Esophagus muscularis mucosa (tissue), 4 donors: ENCODE measurements around the gene ACVR1B. TPM values are rescaled to one million over a fixed set of nuclear protein-coding genes. Genes with fewer than 3 reads are reported as not detected.

Source experiments
- DNase-seq: peaks from one replicate; pipeline ENCODE4 v3.0.0-alpha.2; 2017; ENCODE audit errors: extremely low spot score
- H3K27ac ChIP-seq, 4 donors: fragments of 200-600 bp; sonication (generic); replicated peaks in 1 of 4; 1 replicate in 3 of 4; 2 replicates in 1 of 4; pipeline ENCODE4 v1.5.1; 2016 to 2019; ENCODE audit warnings: mild to moderate bottlenecking in 1 of 4
- H3K27me3 ChIP-seq, 4 donors: fragments of 200-600 bp; sonication (generic); one replicate each; pipeline versions ENCODE4 v1.5.1 to v1.6.0; 2016 to 2019
- H3K36me3 ChIP-seq, 4 donors: fragments of 200-600 bp; sonication (generic); one replicate each; pipeline ENCODE4 v1.5.1; 2016 to 2019
- H3K4me1 ChIP-seq, 4 donors: fragments of 200-600 bp; sonication (generic); one replicate each; pipeline ENCODE4 v1.5.1; 2016 to 2019
- H3K4me3 ChIP-seq, 4 donors: fragments of 200-600 bp; sonication (generic); 1 replicate in 2 of 4; 2 replicates in 2 of 4; pipeline ENCODE4 v1.5.1; 2016 to 2019; ENCODE audit warnings: mild to moderate bottlenecking in 4 of 4, moderate library complexity in 1 of 4
- H3K9me3 ChIP-seq, 4 donors: fragments of 200-600 bp; sonication (generic); 1 replicate in 3 of 4; 2 replicates in 1 of 4; pipeline ENCODE4 v1.5.1; 2016 to 2019
- CTCF ChIP-seq, 3 experiments: fragments of 200-600 bp in 2 of 3; fragments of 450-650 bp in 1 of 3; sonication (generic) in 2 of 3; IDR thresholded peaks; one replicate each; pipeline ENCODE4 v1.5.1; 2017 to 2019; ENCODE audit warnings: antibody characterized with exemption in 3 of 3, mild to moderate bottlenecking in 2 of 3, moderate library complexity in 1 of 3
- EP300 ChIP-seq: sonication (generic); formaldehyde crosslinking; IDR thresholded peaks from one replicate; pipeline ENCODE4 v1.6.1; 2017; ENCODE audit warnings: antibody characterized with exemption
- POLR2A ChIP-seq: fragments of 450-650 bp; IDR thresholded peaks from one replicate; pipeline ENCODE4 v1.6.1; 2017; ENCODE audit warnings: antibody characterized with exemption, moderate library complexity, mild to moderate bottlenecking, low read depth
- POLR2AphosphoS5 ChIP-seq, 2 donors: sonication (generic); formaldehyde crosslinking; IDR thresholded peaks; one replicate each; pipeline ENCODE4 v1.6.1; 2017; ENCODE audit warnings: antibody characterized with exemption in 2 of 2
- WGBS: methylation state at CpG from one replicate; pipeline ENCODE4 v1.1.5; 2018; 5-methylcytosine and 5-hydroxymethylcytosine counted together
- intact Hi-C: fragments of 100-400 bp; cut with DNase I; formaldehyde crosslinking; loops from one replicate; pipeline ENCODE4 v1.15.1; 2023
- total RNA-seq, 4 donors: library from RNA; depleted of rRNA; stranded (reverse); fragments of >200 nt; gene quantifications; one replicate each; pipeline versions ENCODE4 v1.1.0 to v1.2.1, GENCODE V29; 2016

The ACVR1B gene
- total RNA-seq, 4 donors from 2014 or later, result 9.1 to 22.4 (median 13.9) TPM

DNA sequence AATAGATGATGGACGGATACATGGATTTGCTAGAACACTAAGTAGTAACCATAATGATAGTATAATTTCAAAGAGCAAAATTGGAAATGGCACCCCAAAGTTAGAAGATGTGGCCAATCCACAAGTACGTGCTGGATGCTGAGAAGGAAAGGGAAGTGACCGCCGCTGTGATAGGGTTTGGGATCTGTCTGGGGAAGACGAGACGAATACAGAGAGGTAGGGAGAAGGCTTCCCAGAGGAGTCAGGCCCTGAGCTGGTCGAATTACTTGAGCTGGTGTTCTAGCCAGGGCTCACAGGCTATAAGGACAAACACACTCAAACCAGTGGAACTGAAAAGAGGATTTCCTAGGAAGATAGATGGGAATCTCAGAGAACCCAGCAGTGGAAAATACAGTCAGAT is 9.4 kb upstream of the ACVR1B start:
- H3K27ac ChIP-seq, result no peak overlapping the region
- 89% methylated on average over 7 of the region's 7 CpGs for WGBS
- peaks cover 0 to 17% (median 0%) of the 10 kb centered on the region in 4 donors for H3K27me3 ChIP-seq
- intact Hi-C loops, result no loop called here
- H3K4me1 ChIP-seq, result peaks cover 0 to 9% (median 3%) of the 10 kb centered on the region in 4 donors
- no peaks in the 10 kb centered on the region for H3K36me3 ChIP-seq
- no peak for DNase-seq
- TF ChIP-seq EP300, result no peak
- TF ChIP-seq POLR2A, result no peak
- no peak for TF ChIP-seq CTCF (IDR thresholded peaks at IDR 0.05)
- no peak for TF ChIP-seq POLR2AphosphoS5 (IDR thresholded peaks at IDR 0.05)
- peaks cover 0 to 16% (median 14%) of the 10 kb centered on the region in 4 donors for H3K9me3 ChIP-seq
- no peak overlapping the region for H3K4me3 ChIP-seq

- H3K4me1 ChIP-seq, result peaks cover 0 to 9% (median 3%) of the 10 kb centered on the region in 4 donors
- H3K27ac ChIP-seq, result no peak overlapping the region
- no peaks in the 10 kb centered on the region for H3K36me3 ChIP-seq
- peaks cover 0 to 17% (median 0%) of the 10 kb centered on the region in 4 donors for H3K27me3 ChIP-seq
- TF ChIP-seq EP300, result no peak
- no peak for TF ChIP-seq POLR2AphosphoS5 (IDR thresholded peaks at IDR 0.05)
- TF ChIP-seq CTCF (IDR thresholded peaks at IDR 0.05), result no peak
- TF ChIP-seq POLR2A, result no peak
- WGBS, result 90% methylated on average over 5 of the region's 6 CpGs
- no peak for DNase-seq
- intact Hi-C loops, result no loop called here
- H3K4me3 ChIP-seq, result no peak overlapping the region
- H3K9me3 ChIP-seq, result peaks cover 0 to 16% (median 14%) of the 10 kb centered on the region in 4 donors
These were observed 8.9 kb upstream of the ACVR1B start for GRCh38 chr12:51942501-51943000.

GRCh38 chr12:51943346-51943745 is 8.2 kb upstream of the ACVR1B start:
- H3K27ac ChIP-seq, result no peak overlapping the region
- no peak for TF ChIP-seq POLR2AphosphoS5 (IDR thresholded peaks at IDR 0.05)
- TF ChIP-seq EP300, result no peak
- no peak for TF ChIP-seq CTCF (IDR thresholded peaks at IDR 0.05)
- TF ChIP-seq POLR2A, result no peak
- no peaks in the 10 kb centered on the region for H3K36me3 ChIP-seq
- peaks cover 0 to 9% (median 3%) of the 10 kb centered on the region in 4 donors for H3K4me1 ChIP-seq
- peaks cover 0 to 16% (median 14%) of the 10 kb centered on the region in 4 donors for H3K9me3 ChIP-seq
- peaks cover 0 to 17% (median 0%) of the 10 kb centered on the region in 4 donors for H3K27me3 ChIP-seq
- DNase-seq, result no peak
- WGBS, result 100% methylated on average over 2 of the region's 2 CpGs
- intact Hi-C loops, result no loop called here
- H3K4me3 ChIP-seq, result no peak overlapping the region

DNA sequence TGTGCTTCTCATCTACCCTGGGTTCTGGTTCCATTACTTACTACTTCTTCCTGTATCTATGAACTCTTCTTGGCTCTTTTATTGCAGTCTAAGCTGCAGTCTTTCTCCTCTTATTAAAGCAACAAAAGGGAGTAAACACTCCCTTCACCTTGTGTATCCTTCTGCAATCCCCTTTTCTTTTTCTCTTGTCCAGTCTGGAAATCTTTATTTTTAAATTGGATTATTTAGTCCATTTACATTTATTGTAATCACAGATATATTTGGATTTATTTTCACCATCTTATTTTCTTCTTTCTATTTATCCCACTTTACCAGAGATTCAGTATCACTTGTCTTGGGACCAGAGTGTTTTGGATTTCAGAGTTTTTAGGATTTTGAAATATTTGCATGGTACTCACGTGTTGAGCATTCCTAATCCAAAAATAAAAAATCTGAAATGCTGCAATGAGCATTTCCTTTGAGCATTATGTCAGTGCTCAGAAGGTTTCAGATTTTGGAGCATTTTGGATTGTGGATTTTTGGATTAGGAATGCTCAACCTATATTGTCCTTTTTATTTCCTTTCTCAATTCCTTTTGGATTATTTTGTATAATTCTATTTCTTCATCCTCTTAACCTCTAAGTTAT is 6.8 kb upstream of the ACVR1B start:
- Histone ChIP-seq H3K4me3 (no peak overlapping the region), H3K27me3 (peaks cover 0 to 9% (median 0%) of the 10 kb centered on the region in 4 donors), H3K27ac (no peak overlapping the region), H3K36me3 (no peaks in the 10 kb centered on the region), H3K4me1 (peaks cover 0 to 9% (median 3%) of the 10 kb centered on the region in 4 donors), H3K9me3 (peaks cover 0 to 16% (median 14%) of the 10 kb centered on the region in 4 donors)
- DNase-seq, result no peak
- intact Hi-C loops, result no loop called here
- WGBS, result 77% methylated on average over 1 of the region's 1 CpG
- TF ChIP-seq EP300 (no peak), CTCF (IDR thresholded peaks at IDR 0.05) (no peak), POLR2A (no peak), POLR2AphosphoS5 (IDR thresholded peaks at IDR 0.05) (no peak)
